GM18520 (cell line): ENCODE results near the gene TMEM242.

ENCODE experiments used
- ATAC-seq: cut with Tn5 transposase; IDR thresholded peaks from one replicate; pipeline ENCODE4 v1.9.1; 2021; ENCODE audit not compliant: unreplicated experiment

TMEM242 gene

DNA sequence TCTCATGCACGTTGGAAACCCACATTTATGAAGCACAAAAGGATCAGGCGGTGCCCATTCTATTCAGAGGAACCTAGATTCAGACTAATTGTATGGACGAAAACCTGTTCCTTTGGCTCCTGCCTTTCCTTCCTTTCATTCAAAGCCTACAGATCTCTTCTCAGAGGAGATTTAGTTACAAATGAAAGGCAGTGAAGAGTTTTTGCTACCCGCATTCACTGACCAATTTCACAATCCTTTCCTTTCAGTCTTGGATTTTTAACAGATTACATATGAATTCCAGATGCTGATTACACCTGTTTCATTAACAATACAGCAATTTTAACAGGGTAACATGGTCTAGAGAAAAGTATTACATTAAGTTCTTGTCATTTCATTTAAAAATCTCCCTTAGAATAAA, 32.0 kb downstream of the TMEM242 start:
- ATAC-seq: no peak

- ATAC-seq: no peak
These were observed 32.5 kb downstream of the TMEM242 start for GRCh38 chr6:157290797-157291196.

DNA sequence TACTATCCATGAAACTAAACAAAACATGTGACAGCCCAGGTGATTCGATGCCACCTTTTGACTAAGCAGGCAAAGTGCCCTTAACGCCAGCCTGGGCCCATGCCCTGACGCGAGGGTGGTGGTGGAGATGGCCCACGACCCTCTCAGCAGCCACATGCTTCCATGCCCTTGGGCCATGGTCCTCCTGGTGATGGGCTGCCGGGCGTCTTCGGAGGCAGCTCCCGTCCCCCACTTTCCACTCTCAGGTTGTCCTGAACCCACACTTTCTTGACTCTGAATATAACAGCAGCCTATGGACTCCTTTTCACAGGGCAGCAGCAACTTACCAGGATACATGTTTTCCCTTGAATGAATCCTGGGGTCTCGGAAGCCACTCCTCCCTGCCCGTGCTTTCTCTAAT, 33.6 kb downstream of the TMEM242 start:
- ATAC-seq: no peak

- ATAC-seq: no peak
These were observed 34.7 kb downstream of the TMEM242 start for GRCh38 chr6:157288575-157288974.

GRCh38 chr6:157287923-157288322, 35.4 kb downstream of the TMEM242 start:
- ATAC-seq: no peak

DNA sequence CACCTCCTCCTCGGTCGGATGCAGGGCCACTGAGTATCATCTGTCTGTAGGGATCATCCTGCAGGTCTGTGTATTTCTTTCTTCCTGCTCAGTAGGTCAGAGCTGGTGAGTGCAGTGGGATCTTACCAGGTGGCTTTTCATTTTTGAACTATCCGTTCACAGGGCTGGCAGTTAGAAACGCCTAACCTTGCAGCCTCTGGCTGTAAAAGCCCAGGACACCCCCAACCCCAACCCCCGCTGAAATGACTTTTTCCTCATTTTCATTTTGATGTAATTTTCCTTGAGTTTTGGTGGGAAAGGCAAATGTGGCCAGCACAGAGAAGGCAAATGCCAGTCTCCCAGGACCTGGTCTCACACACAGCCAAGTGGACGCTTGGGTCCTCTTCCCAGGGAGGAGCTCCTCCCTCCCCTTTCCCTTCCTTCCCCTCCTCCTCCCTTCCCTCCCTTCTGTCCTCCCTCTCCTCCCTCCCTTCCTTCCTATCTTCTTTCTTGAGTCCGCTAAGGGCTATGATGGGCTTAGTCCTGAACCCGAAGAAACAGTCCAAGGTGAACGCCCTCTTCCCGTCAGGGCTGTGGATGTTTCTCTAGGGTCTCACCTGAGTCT, 36.0 kb downstream of the TMEM242 start:
- ATAC-seq: no peak

DNA sequence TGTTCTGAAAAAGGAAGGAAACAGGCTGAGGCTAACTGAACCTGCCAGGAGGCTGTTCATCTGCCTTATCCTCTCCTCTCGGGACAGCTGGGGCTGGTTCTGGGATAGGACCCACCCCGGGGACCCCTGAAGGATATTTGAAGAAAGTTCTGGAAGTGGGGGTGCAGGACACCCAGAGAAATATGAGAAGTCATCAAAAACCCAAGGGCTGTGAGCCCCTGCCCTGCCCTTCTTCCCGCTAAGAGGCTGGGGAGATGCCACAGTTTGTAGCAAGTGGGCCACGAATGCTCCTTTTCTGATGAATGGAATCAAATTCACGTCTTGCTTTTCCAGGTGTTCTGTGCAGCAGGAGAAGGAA, 37.9 kb downstream of the TMEM242 start:
- ATAC-seq: no peak

GRCh38 chr6:157284738-157285421, 38.4 kb downstream of the TMEM242 start:
- no peak for ATAC-seq

DNA sequence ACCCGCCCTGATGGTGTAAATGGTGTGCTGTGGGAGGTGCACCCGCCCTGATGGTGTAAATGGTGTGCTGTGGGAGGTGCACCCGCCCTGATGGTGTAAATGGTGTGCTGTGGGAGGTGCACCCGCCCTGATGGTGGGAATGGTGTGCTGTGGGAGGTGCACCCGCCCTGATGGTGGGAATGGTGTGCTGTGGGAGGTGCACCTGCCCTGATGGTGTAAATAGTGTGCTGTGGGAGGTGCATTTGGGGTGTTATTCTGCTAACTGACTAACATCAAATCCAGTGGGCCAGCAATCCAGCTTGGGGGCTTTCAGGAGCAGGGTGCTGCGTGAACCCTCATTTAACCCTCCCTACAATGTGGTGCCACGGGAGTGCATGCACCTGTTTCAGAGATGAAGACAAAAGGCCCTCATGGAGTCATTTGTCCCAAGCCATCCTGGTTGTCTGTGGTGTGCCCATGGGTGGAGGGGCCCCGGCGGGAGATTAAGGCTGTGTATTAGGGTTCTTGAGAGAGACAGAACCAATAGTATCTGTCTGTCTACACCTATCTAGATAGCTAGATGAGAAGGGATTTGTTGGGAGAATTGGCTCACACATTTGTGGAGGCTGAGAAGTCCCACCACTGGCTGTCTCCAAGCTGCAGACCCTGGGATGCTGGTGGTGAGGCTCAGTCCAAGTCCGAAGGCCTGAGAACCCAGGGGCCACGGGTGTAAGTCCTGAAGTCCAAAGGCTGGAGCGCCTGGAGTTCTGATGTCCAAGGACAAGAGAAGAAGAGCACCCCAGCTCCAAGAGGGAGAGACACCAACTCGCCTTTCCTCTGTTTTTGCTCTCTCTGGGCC, 39.2 kb downstream of the TMEM242 start:
- no peak for ATAC-seq

DNA sequence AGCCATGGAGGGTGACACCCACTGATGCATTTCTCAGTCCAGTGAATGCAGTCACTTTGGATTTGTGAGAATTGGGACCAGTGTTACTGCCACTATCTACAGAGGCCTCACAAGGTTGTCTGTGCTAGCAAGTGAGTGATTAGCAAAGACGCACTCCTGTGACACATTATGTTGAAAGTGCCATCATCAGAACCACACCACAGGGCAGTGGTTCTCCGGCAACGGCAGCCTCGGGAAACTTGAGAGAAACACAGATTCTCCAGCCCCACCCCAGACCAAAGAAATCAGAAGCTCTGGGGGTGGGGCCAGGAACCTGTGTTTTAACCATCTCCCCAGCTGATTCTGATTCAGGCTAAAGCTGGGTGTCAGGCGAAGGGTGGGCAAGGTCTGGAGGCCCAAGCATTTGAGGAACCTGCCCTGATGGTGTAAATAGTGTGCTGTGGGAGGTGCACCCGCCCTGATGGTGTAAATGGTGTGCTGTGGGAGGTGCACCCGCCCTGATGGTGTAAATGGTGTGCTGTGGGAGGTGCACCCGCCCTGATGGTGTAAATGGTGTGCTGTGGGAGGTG, 39.9 kb downstream of the TMEM242 start:
- ATAC-seq: no peak

DNA sequence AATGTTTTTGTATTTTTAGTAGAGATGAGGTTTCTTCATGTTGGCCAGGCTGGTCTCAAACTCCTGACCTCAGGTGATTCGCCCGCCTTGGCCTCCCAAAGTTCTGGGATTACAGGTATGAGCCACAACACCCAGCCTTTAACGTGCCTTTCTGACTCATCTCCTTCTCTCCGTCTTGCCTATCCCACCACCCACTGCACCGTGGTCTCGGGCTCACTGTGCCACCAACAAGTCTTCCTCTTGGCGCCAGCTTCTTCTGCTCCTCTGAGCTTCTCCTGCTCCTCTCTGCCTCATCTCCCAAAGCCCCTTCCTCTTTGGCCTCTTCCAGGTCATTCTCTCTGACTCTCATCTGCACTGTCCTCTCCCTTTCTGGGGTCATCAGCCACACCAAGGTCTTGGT, 41.0 kb downstream of the TMEM242 start:
- no peak for ATAC-seq

- no peak for ATAC-seq
These were observed 41.7 kb downstream of the TMEM242 start for GRCh38 chr6:157281570-157281969.

DNA sequence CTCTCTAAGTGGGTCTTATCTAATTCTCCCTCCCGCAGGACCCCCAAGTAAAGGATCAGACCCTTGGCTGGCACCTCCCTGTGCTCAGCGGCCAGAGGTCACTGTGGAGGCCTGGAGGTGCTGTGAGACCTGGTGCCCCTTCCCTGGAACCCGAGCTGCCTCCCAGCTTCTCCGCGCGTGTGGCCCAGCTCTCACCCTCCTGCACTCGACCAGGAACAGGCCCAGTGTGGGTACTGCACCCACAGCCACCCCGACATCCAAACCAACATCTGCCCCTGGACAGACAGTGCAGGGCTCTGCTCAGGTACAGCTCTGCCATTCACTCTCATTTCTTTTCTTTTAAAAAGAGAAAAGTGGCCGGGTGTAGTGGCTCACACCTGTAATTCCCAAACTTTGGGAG, 42.4 kb downstream of the TMEM242 start:
- no peak for ATAC-seq

DNA sequence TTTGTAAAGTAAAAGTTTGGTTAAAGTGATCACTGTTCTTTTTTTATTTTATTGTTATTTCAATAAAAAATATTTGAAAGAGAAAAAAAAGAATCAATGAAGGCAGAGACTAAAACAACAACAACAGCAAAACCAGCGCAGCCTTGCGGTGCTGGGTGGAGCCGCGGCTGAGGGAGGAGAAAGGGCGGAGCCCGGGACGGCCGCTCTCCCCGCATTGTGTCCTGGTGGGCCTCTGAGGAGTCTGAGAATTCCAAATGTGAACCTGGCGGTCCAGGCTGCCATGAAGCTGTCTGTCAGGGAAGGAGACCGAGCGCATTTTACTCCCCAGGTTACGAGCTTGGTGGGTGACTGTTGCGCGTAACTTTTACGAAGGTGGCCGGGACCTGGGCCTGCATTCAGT, 43.2 kb downstream of the TMEM242 start:
- ATAC-seq: no peak

DNA sequence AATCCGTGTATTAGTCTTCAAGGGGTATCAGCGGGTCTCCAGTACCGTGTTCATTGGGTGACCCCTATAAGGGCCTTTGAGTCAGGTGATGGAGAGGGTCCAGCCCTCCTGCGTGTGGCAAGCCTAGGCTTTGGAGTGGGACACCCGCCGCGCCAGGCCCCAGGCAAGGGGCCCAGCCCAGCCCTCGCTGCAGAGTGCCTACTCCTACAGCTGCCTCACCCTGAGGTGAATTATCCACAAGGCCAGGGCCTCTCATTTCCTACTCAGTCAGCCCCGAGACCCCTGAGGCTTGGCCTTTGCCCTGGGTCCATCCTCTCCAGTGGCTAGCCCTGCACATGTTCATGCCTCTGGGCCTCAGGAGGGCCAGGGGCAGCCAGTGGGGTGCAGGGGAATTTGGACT, 45.1 kb downstream of the TMEM242 start:
- no peak for ATAC-seq

- ATAC-seq: no peak
These were observed 46.6 kb downstream of the TMEM242 start for GRCh38 chr6:157276731-157277130.

GRCh38 chr6:157276134-157276532, 47.2 kb downstream of the TMEM242 start:
- no peak for ATAC-seq

GRCh38 chr6:157274471-157275226, 48.7 kb downstream of the TMEM242 start:
- peak; percentile 90 for ATAC-seq

- ATAC-seq: no peak
These were observed 49.4 kb downstream of the TMEM242 start for GRCh38 chr6:157273756-157274470.
